ENCODE results near the gene TPST1. TPM values are rescaled to one million over a fixed set of nuclear protein-coding genes. Genes with fewer than 3 reads are reported as not detected.

Gene TPST1
- polyA plus RNA-seq, 1 of the 3 experiments (the other 2 are of a cell fraction), result 36.4 TPM

DNA sequence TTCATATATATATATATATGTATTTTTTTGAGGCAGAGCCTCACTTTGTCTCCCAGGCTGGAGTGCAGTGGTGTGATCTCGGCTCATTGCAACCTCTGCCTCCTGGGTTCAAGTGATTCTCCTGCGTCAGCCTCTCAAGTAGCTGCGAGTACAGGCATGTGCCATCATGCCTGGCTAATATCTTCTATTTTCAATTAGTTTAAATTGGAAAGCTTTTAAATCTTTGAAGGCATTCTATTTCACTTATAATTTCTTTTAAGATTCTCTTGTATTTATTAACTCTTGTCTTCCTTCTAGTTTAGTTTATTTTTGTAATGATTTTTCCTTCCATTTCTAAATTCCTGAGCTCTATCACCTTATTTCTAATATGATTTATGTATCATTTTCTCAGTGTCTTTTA is 71.2 kb downstream of the TPST1 start:
- TF ChIP-seq, protein P1, sequence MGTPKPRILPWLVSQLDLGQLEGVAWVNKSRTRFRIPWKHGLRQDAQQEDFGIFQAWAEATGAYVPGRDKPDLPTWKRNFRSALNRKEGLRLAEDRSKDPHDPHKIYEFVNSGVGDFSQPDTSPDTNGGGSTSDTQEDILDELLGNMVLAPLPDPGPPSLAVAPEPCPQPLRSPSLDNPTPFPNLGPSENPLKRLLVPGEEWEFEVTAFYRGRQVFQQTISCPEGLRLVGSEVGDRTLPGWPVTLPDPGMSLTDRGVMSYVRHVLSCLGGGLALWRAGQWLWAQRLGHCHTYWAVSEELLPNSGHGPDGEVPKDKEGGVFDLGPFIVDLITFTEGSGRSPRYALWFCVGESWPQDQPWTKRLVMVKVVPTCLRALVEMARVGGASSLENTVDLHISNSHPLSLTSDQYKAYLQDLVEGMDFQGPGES (IDR thresholded peaks at IDR 0.05; ENCODE audit: low read depth, low read length), result no peak
- TF ChIP-seq POLR2AphosphoS5 (IDR thresholded peaks at IDR 0.05; ENCODE audit: low read depth, low read length) (no peak), MXI1 (IDR thresholded peaks at IDR 0.05; ENCODE audit: low read depth, low read length) (no peak), ELF1 (IDR thresholded peaks at IDR 0.05) (no peak), YY1 (IDR thresholded peaks at IDR 0.05; ENCODE audit: low read depth) (no peak), CHD2 (IDR thresholded peaks at IDR 0.05; ENCODE audit: low read length, partially characterized antibody) (no peak), RFX5 (IDR thresholded peaks at IDR 0.05; ENCODE audit: low read length) (no peak), SMC3 (IDR thresholded peaks at IDR 0.05; ENCODE audit: low read depth, low read length) (no peak), TAF1 (IDR thresholded peaks at IDR 0.05; ENCODE audit: borderline replicate concordance, low read depth, low read length) (no peak), RXRA (IDR thresholded peaks at IDR 0.05; ENCODE audit: borderline replicate concordance, low read depth) (no peak), TEAD4 (IDR thresholded peaks at IDR 0.05; ENCODE audit: borderline replicate concordance, insufficient read depth) (no peak), GATA2 (CRISPR knock-in tag; IDR thresholded peaks at IDR 0.05) (no peak), GABPA (IDR thresholded peaks at IDR 0.05; ENCODE audit: low read depth) (no peak), FOXJ3 (CRISPR knock-in tag; IDR thresholded peaks at IDR 0.05) (no peak), MEF2A (IDR thresholded peaks at IDR 0.05; ENCODE audit: borderline replicate concordance, low read depth) (no peak), TCF12 (IDR thresholded peaks at IDR 0.05) (no peak)
- TF ChIP-seq, protein P2, sequence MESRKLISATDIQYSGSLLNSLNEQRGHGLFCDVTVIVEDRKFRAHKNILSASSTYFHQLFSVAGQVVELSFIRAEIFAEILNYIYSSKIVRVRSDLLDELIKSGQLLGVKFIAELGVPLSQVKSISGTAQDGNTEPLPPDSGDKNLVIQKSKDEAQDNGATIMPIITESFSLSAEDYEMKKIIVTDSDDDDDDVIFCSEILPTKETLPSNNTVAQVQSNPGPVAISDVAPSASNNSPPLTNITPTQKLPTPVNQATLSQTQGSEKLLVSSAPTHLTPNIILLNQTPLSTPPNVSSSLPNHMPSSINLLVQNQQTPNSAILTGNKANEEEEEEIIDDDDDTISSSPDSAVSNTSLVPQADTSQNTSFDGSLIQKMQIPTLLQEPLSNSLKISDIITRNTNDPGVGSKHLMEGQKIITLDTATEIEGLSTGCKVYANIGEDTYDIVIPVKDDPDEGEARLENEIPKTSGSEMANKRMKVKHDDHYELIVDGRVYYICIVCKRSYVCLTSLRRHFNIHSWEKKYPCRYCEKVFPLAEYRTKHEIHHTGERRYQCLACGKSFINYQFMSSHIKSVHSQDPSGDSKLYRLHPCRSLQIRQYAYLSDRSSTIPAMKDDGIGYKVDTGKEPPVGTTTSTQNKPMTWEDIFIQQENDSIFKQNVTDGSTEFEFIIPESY (IDR thresholded peaks at IDR 0.05; ENCODE audit: borderline replicate concordance, low read depth), result no peak
- TF ChIP-seq, protein P3, sequence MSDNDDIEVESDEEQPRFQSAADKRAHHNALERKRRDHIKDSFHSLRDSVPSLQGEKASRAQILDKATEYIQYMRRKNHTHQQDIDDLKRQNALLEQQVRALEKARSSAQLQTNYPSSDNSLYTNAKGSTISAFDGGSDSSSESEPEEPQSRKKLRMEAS (IDR thresholded peaks at IDR 0.05; ENCODE audit: low read depth), result no peak
- TF ChIP-seq, protein P4, sequence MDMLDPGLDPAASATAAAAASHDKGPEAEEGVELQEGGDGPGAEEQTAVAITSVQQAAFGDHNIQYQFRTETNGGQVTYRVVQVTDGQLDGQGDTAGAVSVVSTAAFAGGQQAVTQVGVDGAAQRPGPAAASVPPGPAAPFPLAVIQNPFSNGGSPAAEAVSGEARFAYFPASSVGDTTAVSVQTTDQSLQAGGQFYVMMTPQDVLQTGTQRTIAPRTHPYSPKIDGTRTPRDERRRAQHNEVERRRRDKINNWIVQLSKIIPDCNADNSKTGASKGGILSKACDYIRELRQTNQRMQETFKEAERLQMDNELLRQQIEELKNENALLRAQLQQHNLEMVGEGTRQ (IDR thresholded peaks at IDR 0.05; ENCODE audit: borderline replicate concordance, low read depth, low read length), result no peak
- CTCF ChIA-PET, result interaction anchor here (1.2 kb wide), 1 partner anchor 36 kb away, joined by 3 read pairs; no protein-coding TSS in a partner anchor
- Histone ChIP-seq H3K4me2 (no peak overlapping the region), H3K27ac (ENCODE audit: low read depth in 2 of 2, low read length in 1 of 2) (no peak overlapping the region), H3K9me3 (peaks cover 3% of the 10 kb centered on the region; the same call in 1 of the 2 replicates), H4K20me1 (ENCODE audit: insufficient read depth) (no peaks in the 10 kb centered on the region), H3K4me1 (ENCODE audit: control insufficient read depth in 1 of 2, insufficient read depth in 2 of 2, low read depth in 1 of 2, low read length in 1 of 2) (peaks cover 0 to 11% of the 10 kb centered on the region in 2 experiments; a peak in 2 of 4 replicates), H3K9ac (no peak overlapping the region), H3K27me3 (ENCODE audit: insufficient read depth) (no peaks in the 10 kb centered on the region), H3K4me3 (ENCODE audit: low read depth in 2 of 2, low read length in 1 of 2) (no peak overlapping the region), H3K9me2 (no peaks in the 10 kb centered on the region), H2AFZ (ENCODE audit: low read depth) (no peak overlapping the region), H3K79me2 (ENCODE audit: insufficient read depth) (peaks cover 37% of the 10 kb centered on the region), H3K36me3 (replicated peaks in 1 of 2; ENCODE audit: control insufficient read depth in 1 of 2, insufficient read depth in 2 of 2, low read length in 1 of 2) (peaks cover 0 to 16% of the 10 kb centered on the region in 2 experiments), H3F3A (replicated peaks; ENCODE audit: insufficient read depth) (peaks cover 23% of the 10 kb centered on the region)
- WGBS (ENCODE audit: low lambda C conversion rate), result 88% methylated on average over 3 of the region's 3 CpGs
- no peak for DNase-seq
- POLR2A ChIA-PET, result no interaction called here

Data from SK-N-SH (cell line).